Measurements from ENCODE around the gene CCDC57.

The CCDC57 gene

GRCh38 chr17:82103553-82104451 is 108.8 kb downstream of the CCDC57 start:
- no peak for DNase-seq

- no peak for DNase-seq
Observed at GRCh38 chr17:82101767-82102679, 110.6 kb downstream of the CCDC57 start.

GRCh38 chr17:82101301-82101715 is 111.3 kb downstream of the CCDC57 start:
- no peak for DNase-seq

GRCh38 chr17:82100502-82101298 is 111.9 kb downstream of the CCDC57 start:
- DNase-seq, result no peak

GRCh38 chr17:82098939-82099763 is 113.5 kb downstream of the CCDC57 start:
- no peak for DNase-seq

GRCh38 chr17:82098169-82098938 is 114.3 kb downstream of the CCDC57 start, which contains the start of gene FASN:
TSS of gene FASN (minus strand) at chr17:82098236. CDS start at chr17:82096445, 1,791 bp downstream.
- DNase-seq, result peak; percentile 96

- no peak for DNase-seq
Observed at GRCh38 chr17:82097919-82098168, 114.8 kb downstream of the CCDC57 start.

GRCh38 chr17:82097184-82097918 is 115.3 kb downstream of the CCDC57 start:
- DNase-seq, result peak; percentile 51

GRCh38 chr17:82096709-82097183 is 115.9 kb downstream of the CCDC57 start:
- no peak for DNase-seq

GRCh38 chr17:82095777-82096708 is 116.6 kb downstream of the CCDC57 start:
- DNase-seq, result no peak

- DNase-seq, result no peak
Observed at GRCh38 chr17:82094931-82095776, 117.5 kb downstream of the CCDC57 start.

- no peak for DNase-seq
Observed at GRCh38 chr17:82092995-82093751, 119.5 kb downstream of the CCDC57 start.

GRCh38 chr17:82092628-82092994 is 120.0 kb downstream of the CCDC57 start:
- no peak for DNase-seq

- DNase-seq, result no peak
Observed at GRCh38 chr17:82092094-82092586, 120.5 kb downstream of the CCDC57 start.

- DNase-seq, result no peak
Observed at GRCh38 chr17:82091264-82092066, 121.2 kb downstream of the CCDC57 start.

GRCh38 chr17:82090549-82091263 is 121.9 kb downstream of the CCDC57 start:
- DNase-seq, result no peak
